Smooth muscle cell (in vitro differentiated cells): ENCODE results near the gene LRRC37A3. TPM values are rescaled to one million over a fixed set of nuclear protein-coding genes. Genes with fewer than 3 reads are reported as not detected.
"Not testable (repeated sequence)": the region's sequence is repeated elsewhere in the genome, so short reads cannot be mapped to it uniquely, and the experiment has no call there.

Source experiments
- DNase-seq: peaks from one replicate; lab custom pipeline; 2025; ENCODE audit not compliant: unreplicated experiment; lab: John Stamatoyannopoulos, UW
- H2AFZ ChIP-seq: fragments of 200-600 bp; sonication (generic); 2 replicates; pipeline ENCODE4 v1.6.0; 2016; ENCODE audit warnings: antibody characterized with exemption, low read depth, mild to moderate bottlenecking
- H3F3A ChIP-seq: fragments of 200-600 bp; sonication (generic); 2 replicates; pipeline ENCODE4 v1.6.0; 2017; ENCODE audit warnings: antibody characterized with exemption, low read depth
- H3K27ac ChIP-seq: fragments of 200-600 bp; sonication (generic); 2 replicates; pipeline ENCODE4 v1.5.1; 2016; ENCODE audit warnings: low read depth, mild to moderate bottlenecking
- H3K27me3 ChIP-seq: fragments of 200-600 bp; sonication (generic); 2 replicates; pipeline ENCODE4 v1.6.1; 2016; ENCODE audit warnings: low read depth, mild to moderate bottlenecking
- H3K36me3 ChIP-seq: fragments of 200-600 bp; sonication (generic); 2 replicates; pipeline ENCODE4 v1.5.1; 2016; ENCODE audit warnings: low read depth
- H3K4me1 ChIP-seq: fragments of 200-600 bp; sonication (generic); 2 replicates; pipeline ENCODE4 v1.5.1; 2016; ENCODE audit warnings: low read depth
- H3K4me2 ChIP-seq: fragments of 200-600 bp; sonication (generic); 2 replicates; pipeline ENCODE4 v1.6.0; 2016; ENCODE audit warnings: mild to moderate bottlenecking
- H3K4me3 ChIP-seq: fragments of 200-600 bp; sonication (generic); 2 replicates; pipeline ENCODE4 v1.5.1; 2016; ENCODE audit warnings: mild to moderate bottlenecking
- H3K79me2 ChIP-seq: fragments of 200-600 bp; sonication (generic); 2 replicates; pipeline ENCODE4 v1.6.0; 2016; ENCODE audit warnings: low read depth, mild to moderate bottlenecking
- H3K9ac ChIP-seq: fragments of 200-600 bp; sonication (generic); 2 replicates; pipeline ENCODE4 v1.6.0; 2016; ENCODE audit warnings: low read depth
- H3K9me3 ChIP-seq: fragments of 200-600 bp; sonication (generic); replicated peaks from 2 replicates; pipeline ENCODE4 v1.5.1; 2016; ENCODE audit warnings: low read depth
- H4K20me1 ChIP-seq: fragments of 200-600 bp; sonication (generic); 2 replicates; pipeline ENCODE4 v1.6.0; 2016; ENCODE audit warnings: low read depth
- WGBS: methylation state at CpG from one replicate; pipeline ENCODE4 v1.1.7; 2016; ENCODE audit warnings: low lambda C conversion rate; 5-methylcytosine and 5-hydroxymethylcytosine counted together
- polyA plus RNA-seq: library from polyadenylated mRNA; unstranded; fragments of >200 nt; fragmentation: Nextera tagmentation; extraction: Ambion mirVana; gene quantifications from 2 replicates; pipeline ENCODE4 v1.2.1, GENCODE V29; 2016
- total RNA-seq: library from RNA; depleted of rRNA; stranded (reverse); fragments of >200 nt; gene quantifications from 2 replicates; pipeline ENCODE4 v1.2.3, GENCODE V29; 2014

The LRRC37A3 gene
- total and polyA plus RNA-seq, 2 experiments from 2014 or later, result 6.1 to 7.2 TPM

GRCh38 chr17:64837018-64837761, 82.1 kb downstream of the LRRC37A3 start:
- WGBS, result 2% methylated on average over 46 of the region's 56 CpGs
- Histone ChIP-seq H2AFZ (peak overlapping the region; percentile 62), H3K4me2 (peak overlapping the region; percentile 93), H3K4me3 (peak overlapping the region; percentile 61), H3K9ac (peak overlapping the region; percentile 79)
- peak; percentile 25 for DNase-seq
- H3K79me2 ChIP-seq, H3K27ac ChIP-seq, H4K20me1 ChIP-seq, H3F3A ChIP-seq, H3K4me1 ChIP-seq, H3K27me3 ChIP-seq, H3K9me3 ChIP-seq, H3K36me3 ChIP-seq: not testable (repeated sequence)

DNA sequence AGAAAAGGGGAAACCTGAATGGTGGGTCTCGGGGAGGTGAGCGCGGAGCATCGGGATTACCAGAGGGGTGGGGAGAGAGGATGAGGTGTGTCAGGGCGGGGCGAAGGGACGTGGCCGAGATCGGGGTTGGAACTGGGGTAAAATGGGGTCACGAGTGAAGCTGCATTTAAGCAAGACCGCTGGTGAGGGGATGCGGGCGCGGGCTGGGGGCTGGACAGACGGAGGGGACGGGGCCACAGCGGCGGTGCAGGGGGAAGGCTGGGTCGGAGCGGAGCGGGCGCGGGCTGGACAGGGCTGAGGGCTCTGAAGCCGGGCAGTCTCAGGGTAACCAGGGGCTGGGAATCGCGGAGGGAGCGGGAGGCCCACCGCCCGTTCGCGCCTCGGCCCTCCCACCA, 82.7 kb downstream of the LRRC37A3 start:
- H3K79me2 ChIP-seq, H3K27me3 ChIP-seq, H3K4me1 ChIP-seq, H3K27ac ChIP-seq, H3K9me3 ChIP-seq, DNase-seq, H3K36me3 ChIP-seq, H3F3A ChIP-seq, H4K20me1 ChIP-seq: not testable (repeated sequence)
- peak overlapping the region; percentile 93 for H3K4me2 ChIP-seq
- peak overlapping the region; percentile 79 for H3K9ac ChIP-seq
- peak overlapping the region; percentile 61 for H3K4me3 ChIP-seq
- WGBS, result 4% methylated on average over 14 of the region's 32 CpGs
- H2AFZ ChIP-seq, result peak overlapping the region; percentile 20

DNA sequence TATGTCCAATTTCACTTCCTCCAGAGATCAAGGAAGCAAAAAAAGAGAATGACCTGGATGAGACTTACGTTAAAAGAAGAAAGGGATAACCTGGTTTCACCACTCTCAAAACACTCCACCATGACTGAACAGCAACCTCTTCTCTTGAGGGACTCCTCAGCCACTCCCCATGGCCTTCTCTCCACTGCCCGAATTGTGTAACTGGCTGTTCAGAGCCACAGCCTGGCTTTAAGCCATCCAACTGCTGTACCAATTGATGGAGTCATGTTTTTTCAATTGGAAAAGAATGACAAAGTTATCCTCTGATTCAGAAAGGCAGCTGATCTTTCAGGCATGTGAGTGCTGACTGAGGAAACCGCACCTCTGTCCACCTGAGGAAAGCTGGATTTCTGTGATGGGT, 85.2 kb downstream of the LRRC37A3 start:
- not testable (repeated sequence) for H3K79me2 ChIP-seq, H2AFZ ChIP-seq, H3K9ac ChIP-seq, H3K4me1 ChIP-seq, H3K4me3 ChIP-seq, H3K36me3 ChIP-seq, H4K20me1 ChIP-seq, H3K9me3 ChIP-seq, H3K27me3 ChIP-seq, DNase-seq, H3K4me2 ChIP-seq, H3F3A ChIP-seq, H3K27ac ChIP-seq
- WGBS, result 95% methylated on average over 3 of the region's 3 CpGs

GRCh38 chr17:64830631-64831040, 88.6 kb downstream of the LRRC37A3 start:
- not testable (repeated sequence) for DNase-seq, H2AFZ ChIP-seq, H4K20me1 ChIP-seq, H3K27ac ChIP-seq, H3K36me3 ChIP-seq, H3K9me3 ChIP-seq, H3F3A ChIP-seq, H3K27me3 ChIP-seq, H3K4me1 ChIP-seq, H3K79me2 ChIP-seq, H3K4me3 ChIP-seq, H3K9ac ChIP-seq, H3K4me2 ChIP-seq
- WGBS, result 100% methylated on average over 1 of the region's 1 CpG

- not testable (repeated sequence) for H3F3A ChIP-seq, H4K20me1 ChIP-seq, H3K4me1 ChIP-seq, H2AFZ ChIP-seq, DNase-seq, H3K9ac ChIP-seq, H3K4me3 ChIP-seq, H3K27me3 ChIP-seq, H3K79me2 ChIP-seq, H3K9me3 ChIP-seq, H3K27ac ChIP-seq, H3K4me2 ChIP-seq, H3K36me3 ChIP-seq
- WGBS, result 87% methylated on average over 11 of the region's 12 CpGs
Observed at GRCh38 chr17:64829824-64830630, 89.3 kb downstream of the LRRC37A3 start.

- not testable (repeated sequence) for H3K27me3 ChIP-seq, H3K4me1 ChIP-seq, H2AFZ ChIP-seq, H3K4me2 ChIP-seq, H4K20me1 ChIP-seq, DNase-seq, H3K9me3 ChIP-seq, H3K4me3 ChIP-seq, H3K27ac ChIP-seq, H3K79me2 ChIP-seq, H3K36me3 ChIP-seq, H3F3A ChIP-seq, H3K9ac ChIP-seq
- 93% methylated on average over 5 of the region's 5 CpGs for WGBS
Observed at GRCh38 chr17:64829068-64829467, 90.2 kb downstream of the LRRC37A3 start.

DNA sequence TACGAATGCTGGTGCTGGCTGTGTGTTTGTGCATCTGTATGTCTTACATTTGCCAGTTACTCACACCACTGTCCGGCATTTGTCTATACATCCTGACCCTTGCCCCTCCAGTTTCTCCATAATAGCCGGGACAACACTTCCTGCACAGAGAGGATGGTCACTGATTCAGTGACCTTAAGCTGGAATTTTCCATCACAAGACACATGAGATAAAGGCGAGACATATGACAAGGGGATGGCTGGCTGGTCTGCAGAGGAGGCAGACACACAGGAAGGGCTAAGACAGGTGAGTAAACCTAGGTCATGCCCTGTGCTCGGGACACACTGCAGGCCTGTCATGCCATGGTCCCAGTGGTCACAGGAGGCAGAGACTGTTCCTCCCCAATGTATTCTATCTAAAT, 100.4 kb downstream of the LRRC37A3 start:
- not testable (repeated sequence) for H3K4me2 ChIP-seq, H3K79me2 ChIP-seq, H3F3A ChIP-seq, H3K27ac ChIP-seq, H2AFZ ChIP-seq, H3K27me3 ChIP-seq, H3K4me1 ChIP-seq, H3K9ac ChIP-seq, H4K20me1 ChIP-seq, H3K4me3 ChIP-seq, DNase-seq, H3K36me3 ChIP-seq, H3K9me3 ChIP-seq
- WGBS, result 89% methylated on average over 5 of the region's 5 CpGs

GRCh38 chr17:64815833-64816198, 103.5 kb downstream of the LRRC37A3 start:
- H3K27ac ChIP-seq, H3K9ac ChIP-seq, H2AFZ ChIP-seq, H3K4me1 ChIP-seq, H3K36me3 ChIP-seq, H3K9me3 ChIP-seq, H3K27me3 ChIP-seq, DNase-seq, H3F3A ChIP-seq, H4K20me1 ChIP-seq, H3K79me2 ChIP-seq, H3K4me3 ChIP-seq, H3K4me2 ChIP-seq: not testable (repeated sequence)
- 71% methylated on average over 5 of the region's 5 CpGs for WGBS
